Uterus (tissue), 2 donors: ENCODE results near the gene KCNMA1.

Source experiments
- CTCF ChIP-seq, 4 experiments: fragments of 200-600 bp in 2 of 4; fragments of 450-650 bp in 2 of 4; sonication (generic) in 2 of 4; IDR thresholded peaks; one replicate each; pipeline ENCODE4 v1.5.1; 2016 to 2019; ENCODE audit warnings: antibody characterized with exemption in 4 of 4, mild to moderate bottlenecking in 2 of 4, moderate library complexity in 1 of 4
- POLR2A ChIP-seq, 2 donors: fragments of 450-650 bp; IDR thresholded peaks; one replicate each; pipeline ENCODE4 v1.6.1; 2016; ENCODE audit warnings: antibody characterized with exemption in 2 of 2, mild to moderate bottlenecking in 1 of 2, moderate library complexity in 1 of 2

GRCh38 chr10:77600640-77601039, 37.0 kb downstream of the KCNMA1 start:
- TF ChIP-seq CTCF (IDR thresholded peaks at IDR 0.05) (no peak), POLR2A (IDR thresholded peaks at IDR 0.05) (no peak)
